Spinal cord (tissue), 10 donors: Measurements from ENCODE around the gene FGFR3. TPM values are rescaled to one million over a fixed set of nuclear protein-coding genes. Genes with fewer than 3 reads are reported as not detected.
A peak's percentile ranks its signal among the peaks of the same experiment; 100 is the strongest.

Source experiments
- DNase-seq, 6 donors: peaks; one replicate each; pipeline versions ENCODE4 v3.0.0 to v3.0.0-alpha.2; 2013 to 2015; ENCODE audit warnings: low spot score in 6 of 6, low read depth in 4 of 6
- H3K27ac ChIP-seq: one replicate; pipeline ENCODE4 v1.5.1; 2013; ENCODE audit warnings: low read depth, low read length, control low read depth
- H3K27me3 ChIP-seq: one replicate; pipeline ENCODE4 v1.6.1; 2013; ENCODE audit warnings: low read length; ENCODE audit not compliant: control insufficient read depth, insufficient read depth
- H3K36me3 ChIP-seq: one replicate; pipeline ENCODE4 v1.6.1; 2013; ENCODE audit warnings: low read length; ENCODE audit not compliant: control insufficient read depth, insufficient read depth
- H3K4me1 ChIP-seq: one replicate; pipeline ENCODE4 v1.6.1; 2013; ENCODE audit warnings: low read length; ENCODE audit not compliant: control insufficient read depth, insufficient read depth
- H3K4me3 ChIP-seq: one replicate; pipeline ENCODE4 v1.5.1; 2013; ENCODE audit warnings: low read depth, low read length, control low read depth
- H3K9me3 ChIP-seq: one replicate; pipeline ENCODE4 v1.6.1; 2013; ENCODE audit warnings: low read length; ENCODE audit not compliant: control insufficient read depth, insufficient read depth
- WGBS: methylation state at CpG from one replicate; pipeline ENCODE4 v1.1.5; 2013; ENCODE audit warnings: missing lambda C conversion rate; ENCODE audit not compliant: insufficient coverage; 5-methylcytosine and 5-hydroxymethylcytosine counted together
- polyA plus RNA-seq, 2 donors: library from polyadenylated mRNA; unstranded; fragments of 120-200 nt; gene quantifications; one replicate each; pipeline ENCODE4 v1.2.1, GENCODE V29; 2013; ENCODE audit not compliant: insufficient read length in 2 of 2
- total RNA-seq, 2 donors: library from RNA; depleted of rRNA in 1 of 2; stranded (reverse); fragments of 120-200 nt in 1 of 2; fragments of >200 nt in 1 of 2; gene quantifications; one replicate each; pipeline versions ENCODE4 v1.2.3 to v1.2.4, GENCODE V29; 2013 to 2014
- donor health status: healthy.

FGFR3 gene
- total and polyA plus RNA-seq, 4 donors = 36.2 to 216 (median 122) TPM

- Histone ChIP-seq H3K9me3 (no peaks in the 10 kb centered on the region), H3K4me3 (peak overlapping the region; percentile 45), H3K36me3 (peaks cover 43% of the 10 kb centered on the region), H3K4me1 (peaks cover 58% of the 10 kb centered on the region), H3K27me3 (peaks cover 33% of the 10 kb centered on the region), H3K27ac (peak overlapping the region; percentile 52)
- DNase-seq = no peak
- under 1% methylated on average over 101 of the region's 101 CpGs for WGBS
These were observed 1.1 kb downstream of the FGFR3 start for GRCh38 chr4:1793940-1794808.

GRCh38 chr4:1794809-1795298 lies 1.8 kb downstream of the FGFR3 start:
- Histone ChIP-seq H3K27ac (peak overlapping the region; percentile 33), H3K4me3 (peak overlapping the region; percentile 35), H3K36me3 (peaks cover 50% of the 10 kb centered on the region), H3K4me1 (peaks cover 65% of the 10 kb centered on the region), H3K9me3 (no peaks in the 10 kb centered on the region), H3K27me3 (peaks cover 33% of the 10 kb centered on the region)
- peak in 1 of 6 donors; percentile 52 for DNase-seq
- WGBS = under 1% methylated on average over 67 of the region's 68 CpGs

- Histone ChIP-seq H3K4me3 (peak overlapping the region; percentile 35), H3K4me1 (peaks cover 71% of the 10 kb centered on the region), H3K36me3 (peaks cover 57% of the 10 kb centered on the region), H3K27ac (peak overlapping the region; percentile 58), H3K9me3 (no peaks in the 10 kb centered on the region), H3K27me3 (peaks cover 33% of the 10 kb centered on the region)
- no peak for DNase-seq
- 15% methylated on average over 22 of the region's 32 CpGs for WGBS
These were observed 2.5 kb downstream of the FGFR3 start for GRCh38 chr4:1795299-1796195.

GRCh38 chr4:1796486-1797204 lies 3.6 kb downstream of the FGFR3 start:
- Histone ChIP-seq H3K9me3 (no peaks in the 10 kb centered on the region), H3K36me3 (peaks cover 68% of the 10 kb centered on the region), H3K4me3 (peak overlapping the region; percentile 19), H3K27me3 (peaks cover 33% of the 10 kb centered on the region), H3K4me1 (peaks cover 79% of the 10 kb centered on the region), H3K27ac (peak overlapping the region; percentile 67)
- 47% methylated on average over 11 of the region's 14 CpGs for WGBS
- no peak for DNase-seq

GRCh38 chr4:1797298-1797860 lies 4.3 kb downstream of the FGFR3 start:
- H3K9me3 ChIP-seq = no peaks in the 10 kb centered on the region
- H3K27ac ChIP-seq = peak overlapping the region; percentile 67
- peaks cover 82% of the 10 kb centered on the region for H3K4me1 ChIP-seq
- peaks cover 75% of the 10 kb centered on the region for H3K36me3 ChIP-seq
- H3K4me3 ChIP-seq = peak overlapping the region; percentile 19
- 47% methylated on average over 16 of the region's 16 CpGs for WGBS
- DNase-seq = no peak
- peaks cover 26% of the 10 kb centered on the region for H3K27me3 ChIP-seq

GRCh38 chr4:1797861-1798579 lies 4.9 kb downstream of the FGFR3 start:
- Histone ChIP-seq H3K27ac (peak overlapping the region; percentile 67), H3K9me3 (no peaks in the 10 kb centered on the region), H3K4me1 (peaks cover 81% of the 10 kb centered on the region), H3K36me3 (peaks cover 81% of the 10 kb centered on the region), H3K4me3 (peak overlapping the region; percentile 19), H3K27me3 (peaks cover 22% of the 10 kb centered on the region)
- DNase-seq = peak in 2 of 6 donors; percentile 48 to 77
- WGBS = 41% methylated on average over 19 of the region's 27 CpGs

- peak overlapping the region; percentile 61 for H3K27ac ChIP-seq
- H3K9me3 ChIP-seq = no peaks in the 10 kb centered on the region
- WGBS = 49% methylated on average over 30 of the region's 30 CpGs
- H3K27me3 ChIP-seq = peaks cover 22% of the 10 kb centered on the region
- peaks cover 89% of the 10 kb centered on the region for H3K36me3 ChIP-seq
- no peak overlapping the region for H3K4me3 ChIP-seq
- H3K4me1 ChIP-seq = peaks cover 88% of the 10 kb centered on the region
- DNase-seq = no peak
These were observed 5.7 kb downstream of the FGFR3 start for GRCh38 chr4:1798580-1799386.
